Stomach smooth muscle (tissue), 2 donors: Measurements from ENCODE around the gene SPRR5.

ENCODE experiments used
- H3K27ac ChIP-seq: one replicate; pipeline ENCODE4 v1.7.0; 2013; ENCODE audit warnings: mild to moderate bottlenecking, low read length, inconsistent platforms
- H3K27me3 ChIP-seq, 2 donors: one replicate each; pipeline ENCODE4 v1.7.0; 2013; ENCODE audit warnings: low read length in 2 of 2; ENCODE audit not compliant: insufficient read depth in 2 of 2, control insufficient read depth in 1 of 2
- H3K36me3 ChIP-seq, 2 donors: one replicate each; pipeline ENCODE4 v1.7.0; 2013; ENCODE audit warnings: low read length in 2 of 2; ENCODE audit not compliant: control insufficient read depth in 2 of 2, insufficient read depth in 2 of 2
- H3K4me1 ChIP-seq: one replicate; pipeline ENCODE4 v1.7.0; 2013; ENCODE audit warnings: low read length; ENCODE audit not compliant: control insufficient read depth, insufficient read depth
- H3K4me3 ChIP-seq, 2 donors: one replicate each; pipeline ENCODE4 v1.7.0; 2013; ENCODE audit warnings: low read length in 2 of 2
- H3K9ac ChIP-seq, 2 donors: one replicate each; pipeline ENCODE4 v1.7.0; 2013; ENCODE audit warnings: low read length in 2 of 2, mild to moderate bottlenecking in 1 of 2
- H3K9me3 ChIP-seq, 2 donors: one replicate each; pipeline ENCODE4 v1.7.0; 2013; ENCODE audit warnings: low read length in 2 of 2; ENCODE audit not compliant: control insufficient read depth in 2 of 2
- donor health status: healthy.
- donor health status: Pancreatic carcinoma.

Gene SPRR5

GRCh38 chr1:152946248-152946647 lies 758 bp upstream of the SPRR5 start:
- Histone ChIP-seq H3K27me3 (no peaks in the 10 kb centered on the region), H3K4me3 (no peak overlapping the region), H3K4me1 (no peaks in the 10 kb centered on the region), H3K27ac (no peak overlapping the region), H3K36me3 (no peaks in the 10 kb centered on the region), H3K9ac (no peak overlapping the region), H3K9me3 (no peaks in the 10 kb centered on the region)

DNA sequence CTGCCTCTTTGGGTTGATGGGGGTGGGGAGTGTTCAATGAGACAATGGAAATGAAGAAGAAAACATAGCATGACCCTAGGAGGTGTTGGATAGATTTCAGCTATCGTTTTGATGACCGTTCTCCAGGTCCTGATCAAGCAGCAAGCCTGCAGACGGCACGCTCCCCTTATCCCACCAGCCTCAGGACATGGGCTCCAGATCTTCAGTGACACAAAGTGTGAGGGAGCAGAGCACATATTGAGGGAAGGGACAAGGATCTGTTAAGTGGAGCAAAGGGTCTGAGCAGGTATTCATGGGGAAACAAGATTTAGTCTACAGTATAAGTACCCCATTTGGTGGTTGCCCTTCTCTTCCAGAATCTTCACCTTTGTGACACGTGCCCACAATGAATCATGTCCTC lies 4.7 kb downstream of the SPRR5 start:
- Histone ChIP-seq H3K4me3 (no peak overlapping the region), H3K27ac (no peak overlapping the region), H3K9ac (no peak overlapping the region)

DNA sequence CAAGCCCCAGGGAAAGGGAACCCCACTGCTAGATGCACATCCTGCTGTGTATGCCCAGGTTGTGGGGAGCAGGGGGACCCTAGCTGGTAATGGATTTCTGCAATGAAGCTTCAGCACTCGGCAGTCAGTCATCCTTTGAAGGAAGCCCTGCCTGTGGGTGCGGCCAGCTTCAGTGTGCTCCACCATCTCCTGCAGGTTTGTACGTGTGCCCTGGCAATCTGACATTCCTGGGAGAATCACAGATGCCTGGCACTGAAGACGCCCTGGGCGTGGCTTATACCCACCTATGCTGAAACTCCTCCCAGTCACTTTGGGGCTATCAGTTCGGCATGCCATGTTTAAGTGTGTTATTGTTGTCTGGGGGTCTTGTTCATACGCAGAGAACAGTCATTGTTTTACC lies 6.8 kb downstream of the SPRR5 start:
- no peak overlapping the region for H3K27ac ChIP-seq
- no peaks in the 10 kb centered on the region for H3K36me3 ChIP-seq
- H3K4me1 ChIP-seq = no peaks in the 10 kb centered on the region
- peaks cover 0 to 2% of the 10 kb centered on the region in 2 donors for H3K27me3 ChIP-seq
- no peaks in the 10 kb centered on the region for H3K9me3 ChIP-seq
- no peak overlapping the region for H3K9ac ChIP-seq
- H3K4me3 ChIP-seq = no peak overlapping the region

More for the DNA sequence above, 4.7 kb downstream of the SPRR5 start:
- Histone ChIP-seq H3K27me3 (peaks cover 0 to 2% of the 10 kb centered on the region in 2 donors), H3K9me3 (no peaks in the 10 kb centered on the region), H3K36me3 (no peaks in the 10 kb centered on the region), H3K4me1 (no peaks in the 10 kb centered on the region)

DNA sequence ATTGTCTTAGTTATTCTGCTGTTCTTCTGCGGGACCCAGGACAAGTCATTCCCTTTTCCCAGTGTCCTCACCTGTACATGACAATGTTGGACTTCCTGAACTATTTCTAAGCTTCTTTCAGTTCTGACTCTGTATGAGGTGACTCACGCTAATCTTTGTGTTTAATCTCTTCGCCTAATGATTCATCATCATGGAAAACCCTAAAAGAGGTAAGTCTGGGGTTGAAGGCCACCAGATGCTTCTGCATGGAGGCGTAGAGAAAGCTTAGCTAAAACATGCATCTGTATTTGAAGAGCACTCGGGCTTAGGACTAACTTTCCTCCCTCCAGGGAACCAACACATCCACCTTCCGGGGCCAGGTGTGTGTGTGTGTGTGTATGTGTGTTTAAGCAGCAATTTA lies 7.4 kb downstream of the SPRR5 start:
- Histone ChIP-seq H3K9me3 (no peaks in the 10 kb centered on the region), H3K27ac (no peak overlapping the region), H3K36me3 (no peaks in the 10 kb centered on the region), H3K27me3 (peaks cover 0 to 2% of the 10 kb centered on the region in 2 donors), H3K4me1 (no peaks in the 10 kb centered on the region), H3K9ac (no peak overlapping the region), H3K4me3 (no peak overlapping the region)

GRCh38 chr1:152957561-152957960 lies 10.6 kb downstream of the SPRR5 start:
- H3K9ac ChIP-seq = no peak overlapping the region
- no peak overlapping the region for H3K4me3 ChIP-seq
- H3K27me3 ChIP-seq = no peaks in the 10 kb centered on the region
- H3K36me3 ChIP-seq = no peaks in the 10 kb centered on the region
- H3K9me3 ChIP-seq = no peaks in the 10 kb centered on the region
- H3K27ac ChIP-seq = no peak overlapping the region
- H3K4me1 ChIP-seq = no peaks in the 10 kb centered on the region

GRCh38 chr1:152959273-152959672 lies 12.3 kb downstream of the SPRR5 start:
- no peak overlapping the region for H3K9ac ChIP-seq
- no peaks in the 10 kb centered on the region for H3K4me1 ChIP-seq
- H3K36me3 ChIP-seq = no peaks in the 10 kb centered on the region
- H3K9me3 ChIP-seq = no peaks in the 10 kb centered on the region
- H3K27me3 ChIP-seq = no peaks in the 10 kb centered on the region
- H3K27ac ChIP-seq = no peak overlapping the region
- no peak overlapping the region for H3K4me3 ChIP-seq

DNA sequence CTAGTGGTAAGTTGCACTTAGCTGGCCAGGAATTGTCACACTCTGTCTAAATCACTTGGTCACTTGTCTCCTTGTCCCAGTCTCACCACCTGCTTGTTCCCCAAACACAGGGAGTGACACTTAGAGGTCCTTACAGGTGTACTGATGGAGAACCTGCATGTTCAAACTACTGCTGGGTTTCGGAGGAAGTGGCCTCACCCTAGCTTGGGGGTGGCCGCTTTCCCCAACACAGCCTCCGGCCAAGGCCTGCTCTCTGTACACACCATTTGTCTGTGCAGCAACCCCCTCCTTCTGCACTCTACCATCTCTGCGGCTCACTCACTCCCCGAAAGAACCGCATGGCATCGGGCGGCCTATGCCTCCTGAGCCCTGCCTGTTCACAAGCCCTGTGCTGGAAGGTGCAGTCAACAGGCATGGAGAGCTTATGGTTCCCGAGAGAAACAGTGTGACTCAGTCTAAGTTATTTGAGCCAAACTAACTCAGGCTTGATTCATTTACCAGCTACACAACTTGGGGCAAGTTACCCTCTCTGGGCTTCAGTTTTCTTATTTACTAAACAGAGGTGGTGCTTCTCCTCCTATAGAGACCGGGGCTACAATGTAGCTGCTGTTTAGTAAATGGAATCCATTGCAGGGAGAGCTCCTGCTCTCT lies 12.9 kb downstream of the SPRR5 start:
- Histone ChIP-seq H3K27me3 (no peaks in the 10 kb centered on the region), H3K27ac (no peak overlapping the region), H3K4me1 (no peaks in the 10 kb centered on the region), H3K9me3 (no peaks in the 10 kb centered on the region), H3K36me3 (no peaks in the 10 kb centered on the region), H3K9ac (no peak overlapping the region), H3K4me3 (no peak overlapping the region)

DNA sequence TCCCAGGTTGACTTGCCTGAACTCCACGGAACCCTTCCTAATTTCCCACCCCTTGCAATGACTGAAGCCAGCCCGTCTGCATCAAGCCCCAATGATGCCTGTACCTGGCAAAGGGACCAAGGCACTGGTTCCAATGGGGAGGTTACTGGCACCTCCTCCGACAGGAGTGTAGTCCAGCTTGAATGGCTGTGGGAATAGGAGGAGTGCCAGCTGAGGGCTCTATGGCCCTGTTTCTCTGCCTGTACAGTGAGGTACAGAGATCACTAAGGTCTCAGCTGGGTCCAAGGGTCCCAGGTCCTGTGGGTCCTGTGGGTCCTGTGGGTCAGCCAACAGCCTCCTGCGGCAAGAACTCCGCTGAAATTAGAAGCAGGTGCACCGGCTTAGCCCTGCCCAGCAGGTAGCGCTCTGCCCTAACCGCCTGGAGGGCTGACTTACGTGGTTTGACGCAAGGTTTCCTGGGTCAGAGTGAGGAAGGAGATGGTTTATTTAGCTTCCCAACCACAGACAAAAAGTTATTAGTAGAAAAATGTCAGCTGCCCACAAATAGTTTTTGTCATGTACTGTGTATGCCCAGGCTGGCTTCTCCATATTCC lies 13.5 kb downstream of the SPRR5 start:
- Histone ChIP-seq H3K4me3 (no peak overlapping the region), H3K9me3 (no peaks in the 10 kb centered on the region), H3K27me3 (no peaks in the 10 kb centered on the region), H3K9ac (no peak overlapping the region), H3K36me3 (no peaks in the 10 kb centered on the region), H3K4me1 (no peaks in the 10 kb centered on the region), H3K27ac (no peak overlapping the region)

DNA sequence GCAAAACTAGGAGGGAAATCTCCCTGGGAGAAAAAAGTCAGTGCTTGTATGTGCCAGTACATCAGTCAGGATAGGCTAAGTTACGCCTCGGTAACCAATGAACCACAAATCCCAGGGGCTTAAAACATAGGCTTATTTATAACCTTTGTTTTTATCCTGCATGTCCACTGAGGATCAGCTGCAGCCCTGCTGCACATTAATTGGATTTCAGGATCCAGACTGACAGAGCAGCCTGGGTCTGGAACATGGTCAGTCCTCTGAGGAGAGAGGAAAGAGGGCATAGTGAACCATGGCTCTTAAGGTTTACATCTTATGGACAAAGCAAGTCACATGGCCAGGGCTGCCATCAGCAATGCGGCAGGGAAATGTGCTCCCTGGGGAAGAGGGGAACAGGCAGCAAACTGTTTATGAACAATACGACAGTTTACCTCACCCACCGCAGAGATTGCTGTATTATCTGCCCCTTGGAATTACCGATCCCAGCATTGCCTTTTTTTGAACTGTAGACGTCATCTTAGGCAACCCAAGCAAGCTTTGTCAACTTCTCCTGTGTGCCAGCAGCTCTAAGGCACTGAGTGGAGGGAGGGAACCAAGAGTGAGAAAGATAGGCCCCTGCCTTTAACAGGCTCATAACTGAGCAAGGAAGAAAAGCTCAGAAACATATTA lies 14.4 kb downstream of the SPRR5 start:
- Histone ChIP-seq H3K36me3 (no peaks in the 10 kb centered on the region), H3K27ac (no peak overlapping the region), H3K9me3 (no peaks in the 10 kb centered on the region), H3K27me3 (no peaks in the 10 kb centered on the region), H3K4me3 (no peak overlapping the region), H3K9ac (no peak overlapping the region), H3K4me1 (no peaks in the 10 kb centered on the region)

DNA sequence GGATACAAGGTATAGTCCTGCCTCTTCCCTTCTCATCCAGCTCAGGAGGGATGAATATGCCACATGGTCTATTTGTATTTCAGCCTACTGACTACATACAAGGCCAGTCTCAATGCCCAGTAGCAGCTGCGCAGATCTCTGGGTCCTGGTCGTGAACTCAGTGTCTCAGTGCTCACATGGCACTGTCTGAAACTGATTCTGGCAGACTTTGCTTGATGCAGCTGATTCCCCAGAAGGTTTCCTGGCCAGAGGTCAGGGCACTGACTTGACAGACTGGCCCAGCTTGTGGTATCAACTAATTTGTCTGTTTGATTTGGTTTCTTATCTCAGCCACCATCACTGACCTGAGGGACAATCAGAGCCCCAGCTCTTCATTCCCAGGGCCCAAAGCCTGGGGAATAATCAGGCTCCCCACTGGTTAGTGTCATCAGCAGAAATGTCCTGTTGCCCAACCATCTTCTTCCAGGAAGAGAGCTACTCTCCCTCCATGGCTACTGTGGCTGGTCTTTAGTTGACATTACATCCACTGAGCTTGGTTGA lies 15.9 kb downstream of the SPRR5 start:
- no peaks in the 10 kb centered on the region for H3K36me3 ChIP-seq
- H3K27me3 ChIP-seq = no peaks in the 10 kb centered on the region
- no peaks in the 10 kb centered on the region for H3K9me3 ChIP-seq
- H3K4me1 ChIP-seq = no peaks in the 10 kb centered on the region
- H3K27ac ChIP-seq = no peak overlapping the region
- H3K4me3 ChIP-seq = no peak overlapping the region
- H3K9ac ChIP-seq = no peak overlapping the region

DNA sequence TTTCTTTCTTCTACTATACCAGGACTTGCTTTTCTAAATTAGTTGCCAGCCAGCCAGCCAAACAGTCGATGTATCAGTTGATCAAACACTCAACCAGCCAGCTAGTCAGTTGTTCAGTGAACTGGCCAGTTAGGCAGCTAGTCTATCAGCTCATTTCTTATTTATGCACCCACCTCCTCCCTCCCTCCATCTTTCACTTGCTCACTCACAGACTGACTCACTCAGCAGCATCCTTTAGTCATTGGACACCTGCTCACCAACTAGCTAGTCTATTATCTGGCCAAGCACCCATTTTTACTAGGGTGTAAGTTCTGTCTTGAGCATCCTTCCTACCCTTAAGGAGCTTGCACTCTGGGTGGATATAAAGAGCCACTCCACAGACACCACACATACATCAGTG lies 17.5 kb downstream of the SPRR5 start:
- Histone ChIP-seq H3K4me1 (no peaks in the 10 kb centered on the region), H3K27ac (no peak overlapping the region), H3K9me3 (no peaks in the 10 kb centered on the region), H3K9ac (no peak overlapping the region), H3K36me3 (no peaks in the 10 kb centered on the region), H3K4me3 (no peak overlapping the region), H3K27me3 (no peaks in the 10 kb centered on the region)
